Upper lobe of left lung (tissue), 4 donors: ENCODE measurements around the gene GFRAL.

Experiments used
- CTCF ChIP-seq, 6 experiments: fragments of 450-650 bp in 4 of 6; fragments of 200-600 bp in 2 of 6; sonication (generic) in 2 of 6; IDR thresholded peaks; one replicate each; pipeline ENCODE4 v1.5.1; 2016 to 2019; ENCODE audit warnings: antibody characterized with exemption in 6 of 6
- POLR2AphosphoS5 ChIP-seq, 2 donors: sonication (generic); formaldehyde crosslinking; IDR thresholded peaks; one replicate each; pipeline ENCODE4 v1.5.1; 2017; ENCODE audit warnings: antibody characterized with exemption in 2 of 2

GRCh38 chr6:55293116-55293515 lies 34.2 kb upstream of the GFRAL start:
- TF ChIP-seq CTCF (IDR thresholded peaks at IDR 0.05) (no peak), POLR2AphosphoS5 (IDR thresholded peaks at IDR 0.05) (no peak)
